Measurements from ENCODE around the gene STAM2. TPM values are rescaled to one million over a fixed set of nuclear protein-coding genes. Genes with fewer than 3 reads are reported as not detected.

STAM2 gene
- total RNA-seq, 1 experiment from 2014 or later, result 14.2 TPM

- no peaks in the 10 kb centered on the region for H3K79me1 ChIP-seq (ENCODE audit: insufficient read depth, low read depth, low read length, poor library complexity, severe bottlenecking)
- no peak overlapping the region for H4K91ac ChIP-seq (ENCODE audit: insufficient read length, low read depth, low read length)
- no peaks in the 10 kb centered on the region for H3K9me3 Mint-ChIP-seq
- H3K4me1 Mint-ChIP-seq, result no peaks in the 10 kb centered on the region
- no peak overlapping the region for H3K9ac ChIP-seq (ENCODE audit: extremely low read depth, insufficient read length, low read length)
- no peak overlapping the region for H3K4me2 ChIP-seq (ENCODE audit: insufficient read depth, insufficient read length, low read length)
- no peak overlapping the region for H3K4ac ChIP-seq (ENCODE audit: low read depth, low read length)
- no peak for DNase-seq
- no peak overlapping the region for H2BK5ac ChIP-seq (ENCODE audit: insufficient read length, low read length)
- H3K4me3 Mint-ChIP-seq, result no peak overlapping the region
- no peak overlapping the region for H3K18ac ChIP-seq (ENCODE audit: insufficient read length, low read depth, low read length)
- H3K14ac ChIP-seq (ENCODE audit: insufficient read depth, low read length), result no peak overlapping the region
- no peak overlapping the region for H2AFZ ChIP-seq (ENCODE audit: low read length)
- no peak overlapping the region for H2BK120ac ChIP-seq (ENCODE audit: low read depth, low read length, poor library complexity, severe bottlenecking)
- peaks cover 0 to 7% (median 0%) of the 10 kb centered on the region in 3 experiments; a peak in 2 of 7 replicates for H3K36me3 Mint-ChIP-seq (ENCODE audit: insufficient read depth in 1 of 3, low read depth in 3 of 3)
- no peak overlapping the region for H4K5ac ChIP-seq (ENCODE audit: insufficient read length, low read depth, low read length)
- H3K9me3 ChIP-seq (ENCODE audit: control insufficient read depth, low read depth, low read length), result no peaks in the 10 kb centered on the region
- no peaks in the 10 kb centered on the region for H3K27me3 Mint-ChIP-seq (ENCODE audit: low read depth)
- H3K27ac ChIP-seq (ENCODE audit: insufficient read length, low read depth, low read length), result no peak overlapping the region
- no peak overlapping the region for H2BK12ac ChIP-seq (ENCODE audit: insufficient read length, low read depth, low read length)
- H3K23ac ChIP-seq (ENCODE audit: insufficient read length, low read depth, low read length), result no peak overlapping the region
- H3K27me3 ChIP-seq (ENCODE audit: insufficient read depth, low read length), result no peaks in the 10 kb centered on the region
- H2AK5ac ChIP-seq (ENCODE audit: insufficient read length, low read length), result no peak overlapping the region
- TF ChIP-seq CTCF (conservative IDR thresholded peaks at IDR 0.05), result no peak
- no peak overlapping the region for H3K56ac ChIP-seq (ENCODE audit: insufficient read length, low read depth, low read length)
- H3K4me1 ChIP-seq (ENCODE audit: insufficient read depth, low read length), result no peaks in the 10 kb centered on the region
- no peaks in the 10 kb centered on the region for H4K20me1 ChIP-seq (ENCODE audit: control insufficient read depth, insufficient read depth, insufficient read length)
- H3K23me2 ChIP-seq (ENCODE audit: insufficient read length, low read depth, low read length, poor library complexity, severe bottlenecking), result no peaks in the 10 kb centered on the region
- no peak overlapping the region for H4K8ac ChIP-seq (replicated peaks; ENCODE audit: insufficient read length, low read depth, low read length)
- no peak overlapping the region for H3K27ac Mint-ChIP-seq
- H3K79me2 ChIP-seq (ENCODE audit: insufficient read depth, low read length), result no peaks in the 10 kb centered on the region
- H2BK20ac ChIP-seq (ENCODE audit: low read depth, low read length, poor library complexity, severe bottlenecking), result no peak overlapping the region
- no peak overlapping the region for H3T11ph ChIP-seq (ENCODE audit: low read length)
- H2BK15ac ChIP-seq (ENCODE audit: low read depth, low read length), result no peak overlapping the region
Measured at GRCh38 chr2:152127628-152128027, 47.9 kb downstream of the STAM2 start.

Measured in H9 (cell line).